ENCODE measurements around the gene LRRC8D.
A peak's percentile ranks its signal among the peaks of the same experiment; 100 is the strongest.

LRRC8D gene

GRCh38 chr1:89832496-89833127 lies 11.8 kb downstream of the LRRC8D start:
- no peak for DNase-seq (ENCODE audit: low spot score)
- FAIRE-seq: no peak

GRCh38 chr1:89833183-89834082 lies 12.6 kb downstream of the LRRC8D start:
- DNase-seq (ENCODE audit: low spot score) (no peak), FAIRE-seq (no peak)

GRCh38 chr1:89834083-89834704 lies 13.4 kb downstream of the LRRC8D start:
- FAIRE-seq (no peak), DNase-seq (ENCODE audit: low spot score) (no peak)

- FAIRE-seq: no peak
These were observed 15.6 kb downstream of the LRRC8D start for GRCh38 chr1:89836252-89837035.

GRCh38 chr1:89837036-89837481 lies 16.2 kb downstream of the LRRC8D start:
- DNase-seq (ENCODE audit: low spot score) (no peak), FAIRE-seq (no peak)

More at GRCh38 chr1:89836252-89837035, 15.6 kb downstream of the LRRC8D start:
- DNase-seq (ENCODE audit: low spot score): no peak

- no peak for DNase-seq (ENCODE audit: low spot score)
- no peak for FAIRE-seq
These were observed 16.7 kb downstream of the LRRC8D start for GRCh38 chr1:89837510-89837909.

GRCh38 chr1:89839516-89839915 lies 18.7 kb downstream of the LRRC8D start:
- FAIRE-seq: no peak
- DNase-seq (ENCODE audit: low spot score): no peak

- no peak for DNase-seq (ENCODE audit: low spot score)
- no peak for FAIRE-seq
These were observed 20.7 kb downstream of the LRRC8D start for GRCh38 chr1:89841507-89841906.

GRCh38 chr1:89842567-89843272 lies 21.9 kb downstream of the LRRC8D start:
- DNase-seq (ENCODE audit: low spot score): peak; percentile 27
- no peak for FAIRE-seq

GRCh38 chr1:89843273-89844130 lies 22.7 kb downstream of the LRRC8D start:
- FAIRE-seq (no peak), DNase-seq (ENCODE audit: low spot score) (peak; percentile 47)

GRCh38 chr1:89844241-89844807 lies 23.5 kb downstream of the LRRC8D start:
- DNase-seq (ENCODE audit: low spot score) (no peak), FAIRE-seq (no peak)

- DNase-seq (ENCODE audit: low spot score) (no peak), FAIRE-seq (no peak)
These were observed 24.0 kb downstream of the LRRC8D start for GRCh38 chr1:89844860-89845259.

- DNase-seq (ENCODE audit: low spot score) (no peak), FAIRE-seq (no peak)
These were observed 26.4 kb downstream of the LRRC8D start for GRCh38 chr1:89847191-89847729.

GRCh38 chr1:89850844-89851415 lies 30.1 kb downstream of the LRRC8D start:
- DNase-seq (ENCODE audit: low spot score): no peak
- peak; percentile 7 for FAIRE-seq

- FAIRE-seq (no peak), DNase-seq (ENCODE audit: low spot score) (no peak)
These were observed 33.3 kb downstream of the LRRC8D start for GRCh38 chr1:89854140-89854539.

- FAIRE-seq (peak; percentile 61), DNase-seq (ENCODE audit: low spot score) (peak; percentile 41)
These were observed 34.7 kb downstream of the LRRC8D start for GRCh38 chr1:89855413-89856123.

- no peak for DNase-seq (ENCODE audit: low spot score)
- no peak for FAIRE-seq
These were observed 42.5 kb downstream of the LRRC8D start for GRCh38 chr1:89863165-89863830.

Data from RCC 7860 (cell line).